WTC11 (cell line): Measurements from ENCODE around the gene GRN. TPM values are rescaled to one million over a fixed set of nuclear protein-coding genes. Genes with fewer than 3 reads are reported as not detected.

Experiments used
- ATAC-seq: fragments of 200-7000 bp; cut with Tn5 transposase; 2 replicates; pipeline ENCODE4 v1.10.0; 2021; ENCODE audit warnings: mild to moderate bottlenecking, moderate library complexity
- CTCF ChIA-PET: fragments of 300-600 bp; sonication (Branson Sonifier 250); formaldehyde crosslinking; loops from one replicate; lab custom pipeline; 2021; ENCODE audit warnings: antibody characterized with exemption; lab: Charles Lee
- POLR2A ChIA-PET: fragments of 350-600 bp; sonication (Branson Sonifier 250); formaldehyde crosslinking; loops from one replicate; lab custom pipeline; 2021; ENCODE audit warnings: antibody characterized with exemption; lab: Charles Lee
- DNase-seq: peaks from one replicate; pipeline ENCODE4 v3.0.0; 2021; ENCODE audit warnings: low spot score
- H3K27ac Mint-ChIP-seq: 2 replicates; pipeline ENCODE4 v1.8.0; 2021; ENCODE audit warnings: mixed read lengths
- H3K27me3 Mint-ChIP-seq: 2 replicates; pipeline ENCODE4 v1.8.0; 2021; ENCODE audit warnings: low read depth, mild to moderate bottlenecking, moderate library complexity, mixed read lengths
- H3K36me3 Mint-ChIP-seq: 2 replicates; pipeline ENCODE4 v1.8.0; 2021; ENCODE audit warnings: mixed read lengths
- H3K4me1 Mint-ChIP-seq: 2 replicates; pipeline ENCODE4 v1.8.0; 2022; ENCODE audit warnings: mixed read lengths
- H3K4me3 Mint-ChIP-seq: 2 replicates; pipeline ENCODE4 v1.8.0; 2021; ENCODE audit warnings: mild to moderate bottlenecking, moderate library complexity, mixed read lengths
- H3K9me3 Mint-ChIP-seq: 2 replicates; pipeline ENCODE4 v1.8.0; 2021; ENCODE audit warnings: mixed read lengths
- ATF6 ChIP-seq: sonication (generic); formaldehyde crosslinking; IDR thresholded peaks from 2 replicates; pipeline ENCODE4 v1.8.1; 2023; ENCODE audit warnings: mild to moderate bottlenecking, missing genetic modification reagents
- E2F5 ChIP-seq: sonication (generic); formaldehyde crosslinking; IDR thresholded peaks from 2 replicates; pipeline ENCODE4 v1.8.1; 2022; ENCODE audit warnings: mild to moderate bottlenecking, moderate library complexity, missing genetic modification reagents
- FOXJ3 ChIP-seq: sonication (generic); formaldehyde crosslinking; IDR thresholded peaks from 2 replicates; pipeline ENCODE4 v1.9.0; 2021; ENCODE audit warnings: missing genetic modification reagents, mild to moderate bottlenecking, borderline replicate concordance
- FOXK1 ChIP-seq: sonication (generic); formaldehyde crosslinking; IDR thresholded peaks from 2 replicates; pipeline ENCODE4 v1.8.0; 2022; ENCODE audit warnings: mild to moderate bottlenecking, moderate library complexity, missing genetic modification reagents
- FOXP1 ChIP-seq: sonication (generic); formaldehyde crosslinking; IDR thresholded peaks from 2 replicates; pipeline ENCODE4 v1.8.0; 2022; ENCODE audit warnings: missing genetic modification reagents, mild to moderate bottlenecking, moderate library complexity, borderline replicate concordance
- GABPB1 ChIP-seq: sonication (generic); formaldehyde crosslinking; IDR thresholded peaks from 2 replicates; pipeline ENCODE4 v1.8.1; 2023; ENCODE audit warnings: mild to moderate bottlenecking, missing genetic modification reagents
- HMGA2 ChIP-seq: fragments of 250-450 bp; sonication (Bioruptor Pico); IDR thresholded peaks from 2 replicates; pipeline ENCODE4 v1.4.0; 2021; ENCODE audit warnings: mild to moderate bottlenecking, moderate library complexity
- KAT7 ChIP-seq: sonication (generic); formaldehyde crosslinking; IDR thresholded peaks from 2 replicates; pipeline ENCODE4 v1.8.1; 2023; ENCODE audit warnings: missing genetic modification reagents, mild to moderate bottlenecking, borderline replicate concordance
- MAX ChIP-seq: sonication (generic); formaldehyde crosslinking; IDR thresholded peaks from 2 replicates; pipeline ENCODE4 v1.8.0; 2022; ENCODE audit warnings: mild to moderate bottlenecking, missing genetic modification reagents
- MLX ChIP-seq: sonication (generic); formaldehyde crosslinking; IDR thresholded peaks from 2 replicates; pipeline ENCODE4 v1.8.1; 2023; ENCODE audit warnings: mild to moderate bottlenecking, missing genetic modification reagents, moderate library complexity
- NFE2L1 ChIP-seq: sonication (generic); formaldehyde crosslinking; IDR thresholded peaks from 2 replicates; pipeline ENCODE4 v1.8.1; 2023; ENCODE audit warnings: missing genetic modification reagents
- NFYB ChIP-seq: sonication (generic); formaldehyde crosslinking; conservative IDR thresholded peaks from 2 replicates; pipeline ENCODE4 v1.8.0; 2022; ENCODE audit warnings: low read depth, missing genetic modification reagents
- SMAD4 ChIP-seq: sonication (generic); formaldehyde crosslinking; IDR thresholded peaks from 2 replicates; pipeline ENCODE4 v1.8.0; 2022; ENCODE audit warnings: mild to moderate bottlenecking, missing genetic modification reagents
- SOX15 ChIP-seq: fragments of 250-450 bp; sonication (Bioruptor Pico); IDR thresholded peaks from 2 replicates; pipeline ENCODE4 v1.9.0; 2021; ENCODE audit warnings: mild to moderate bottlenecking
- SP1 ChIP-seq: sonication (generic); formaldehyde crosslinking; conservative IDR thresholded peaks from 2 replicates; pipeline ENCODE4 v1.8.1; 2022; ENCODE audit warnings: missing genetic modification reagents
- TCF7 ChIP-seq: sonication (generic); formaldehyde crosslinking; IDR thresholded peaks from 2 replicates; pipeline ENCODE4 v1.8.0; 2022; ENCODE audit warnings: mild to moderate bottlenecking, low read depth, missing genetic modification reagents, moderate library complexity
- ZBTB43 ChIP-seq: sonication (generic); formaldehyde crosslinking; IDR thresholded peaks from 2 replicates; pipeline ENCODE4 v1.8.1; 2023; ENCODE audit warnings: mild to moderate bottlenecking, missing genetic modification reagents
- ZNF138 ChIP-seq: sonication (generic); formaldehyde crosslinking; conservative IDR thresholded peaks from 2 replicates; pipeline ENCODE4 v1.8.1; 2022; ENCODE audit warnings: mild to moderate bottlenecking, moderate library complexity, missing genetic modification reagents
- ZNF317 ChIP-seq: sonication (generic); formaldehyde crosslinking; IDR thresholded peaks from 2 replicates; pipeline ENCODE4 v1.8.1; 2023; ENCODE audit warnings: low read depth, mild to moderate bottlenecking, moderate library complexity, missing genetic modification reagents, borderline replicate concordance
- ZNF423 ChIP-seq: fragments of 250-450 bp; sonication (Bioruptor Pico); IDR thresholded peaks from 2 replicates; pipeline ENCODE4 v2.1.2; 2022; ENCODE audit warnings: mild to moderate bottlenecking, moderate library complexity
- ZNF671 ChIP-seq: fragments of 250-450 bp; sonication (Bioruptor Pico); IDR thresholded peaks from 2 replicates; pipeline ENCODE4 v1.8.0; 2021; ENCODE audit warnings: mild to moderate bottlenecking
- total RNA-seq: library from RNA; stranded (reverse); gene quantifications from 3 replicates; pipeline ENCODE4 v1.2.3, GENCODE V29; 2021
- TF ChIP-seq, protein P1 (sequence below): sonication (generic); formaldehyde crosslinking; conservative IDR thresholded peaks from 2 replicates; pipeline ENCODE4 v1.8.1; 2023; ENCODE audit warnings: mild to moderate bottlenecking, low read depth, missing genetic modification reagents, moderate library complexity
- TF ChIP-seq, protein P2 (sequence below): sonication (generic); formaldehyde crosslinking; IDR thresholded peaks from 2 replicates; pipeline ENCODE4 v1.8.1; 2023; ENCODE audit warnings: mild to moderate bottlenecking, missing genetic modification reagents, borderline replicate concordance
- TF ChIP-seq, protein P3 (sequence below): sonication (generic); formaldehyde crosslinking; IDR thresholded peaks from 2 replicates; pipeline ENCODE4 v1.8.1; 2023; ENCODE audit warnings: mild to moderate bottlenecking, missing genetic modification reagents, moderate library complexity

The GRN gene
- total RNA-seq, 1 experiment from 2014 or later: 177 TPM

DNA sequence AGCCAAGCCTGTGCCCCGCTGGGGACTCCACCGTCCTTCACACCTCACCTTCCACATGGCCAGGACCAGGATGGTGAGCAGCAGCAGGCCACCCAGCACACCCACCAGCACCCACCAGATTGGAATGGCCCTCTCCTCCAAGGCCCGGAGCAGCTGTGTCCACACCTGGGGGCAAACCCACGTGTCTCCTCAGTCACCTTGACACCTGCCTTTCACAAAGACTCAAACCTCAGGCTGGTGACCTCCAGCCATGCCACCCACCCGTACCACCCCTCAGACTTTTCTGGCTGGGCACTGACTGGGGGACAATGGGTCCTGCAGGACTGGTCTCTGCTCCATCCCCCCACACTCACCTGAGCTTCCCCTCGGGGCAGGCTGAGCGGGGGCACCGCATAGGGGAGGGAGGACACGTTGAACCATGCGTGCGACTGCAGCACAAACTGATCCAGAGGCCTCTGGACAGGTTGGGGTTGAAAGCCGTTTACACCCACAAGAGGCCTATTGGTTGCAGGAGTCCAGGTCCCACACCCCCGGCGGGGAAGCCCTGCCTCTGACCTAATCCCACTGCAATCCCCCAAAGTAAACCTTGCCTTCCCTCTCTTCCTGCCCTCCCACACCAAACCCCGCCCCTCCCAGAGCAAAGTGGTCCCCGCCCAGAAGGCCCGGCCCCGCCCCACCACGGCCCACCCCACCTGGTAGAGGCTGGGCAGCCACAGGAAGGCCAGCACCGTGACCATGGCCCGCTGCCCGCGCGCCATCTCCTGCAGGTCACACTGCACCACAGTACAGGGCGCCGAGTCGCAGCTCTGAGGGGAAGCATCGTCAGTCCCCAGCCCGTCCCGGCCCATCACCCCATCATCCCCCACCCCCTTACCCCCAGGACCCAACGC lies 29.4 kb downstream of the GRN start:
- H3K27me3 Mint-ChIP-seq: peaks cover 5% of the 10 kb centered on the region
- H3K4me1 Mint-ChIP-seq: peaks cover 28% of the 10 kb centered on the region
- ChIA-PET CTCF (interaction anchor here (0.8 to 4.4 kb wide), 12 partner anchors 11 to 168 kb away, joined by 3 to 128 read pairs (median 8); partner anchors contain the start of genes FAM171A2, GPATCH8 and ITGA2B), POLR2A (no interaction called here)
- no peaks in the 10 kb centered on the region for H3K36me3 Mint-ChIP-seq
- DNase-seq: peak; percentile 77
- H3K27ac Mint-ChIP-seq: no peak overlapping the region
- peak overlapping the region; percentile 51 for H3K4me3 Mint-ChIP-seq
- H3K9me3 Mint-ChIP-seq: no peaks in the 10 kb centered on the region
- ATAC-seq: peak; percentile 83
- no peak for TF ChIP-seq SMAD4 (CRISPR knock-in tag)
- no peak for TF ChIP-seq KAT7 (CRISPR knock-in tag)
- no peak for TF ChIP-seq FOXK1 (CRISPR knock-in tag)
- TF ChIP-seq TCF7 (CRISPR knock-in tag): no peak
- TF ChIP-seq E2F5 (CRISPR knock-in tag): no peak
- no peak for TF ChIP-seq FOXP1 (CRISPR knock-in tag)
- no peak for TF ChIP-seq HMGA2 (CRISPR knock-in tag)
- TF ChIP-seq SOX15: no peak
- TF ChIP-seq, protein P1, sequence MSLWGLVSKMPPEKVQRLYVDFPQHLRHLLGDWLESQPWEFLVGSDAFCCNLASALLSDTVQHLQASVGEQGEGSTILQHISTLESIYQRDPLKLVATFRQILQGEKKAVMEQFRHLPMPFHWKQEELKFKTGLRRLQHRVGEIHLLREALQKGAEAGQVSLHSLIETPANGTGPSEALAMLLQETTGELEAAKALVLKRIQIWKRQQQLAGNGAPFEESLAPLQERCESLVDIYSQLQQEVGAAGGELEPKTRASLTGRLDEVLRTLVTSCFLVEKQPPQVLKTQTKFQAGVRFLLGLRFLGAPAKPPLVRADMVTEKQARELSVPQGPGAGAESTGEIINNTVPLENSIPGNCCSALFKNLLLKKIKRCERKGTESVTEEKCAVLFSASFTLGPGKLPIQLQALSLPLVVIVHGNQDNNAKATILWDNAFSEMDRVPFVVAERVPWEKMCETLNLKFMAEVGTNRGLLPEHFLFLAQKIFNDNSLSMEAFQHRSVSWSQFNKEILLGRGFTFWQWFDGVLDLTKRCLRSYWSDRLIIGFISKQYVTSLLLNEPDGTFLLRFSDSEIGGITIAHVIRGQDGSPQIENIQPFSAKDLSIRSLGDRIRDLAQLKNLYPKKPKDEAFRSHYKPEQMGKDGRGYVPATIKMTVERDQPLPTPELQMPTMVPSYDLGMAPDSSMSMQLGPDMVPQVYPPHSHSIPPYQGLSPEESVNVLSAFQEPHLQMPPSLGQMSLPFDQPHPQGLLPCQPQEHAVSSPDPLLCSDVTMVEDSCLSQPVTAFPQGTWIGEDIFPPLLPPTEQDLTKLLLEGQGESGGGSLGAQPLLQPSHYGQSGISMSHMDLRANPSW (CRISPR knock-in tag): 0 out of 2 replicates have a peak, but pooled peaks have one; percentile 47
- no peak for TF ChIP-seq ZNF671 (CRISPR knock-in tag)
- peak; percentile 45; the same call in 1 of the 2 replicates for TF ChIP-seq SP1
- no peak for TF ChIP-seq ZNF317
- no peak for TF ChIP-seq ZBTB43 (CRISPR knock-in tag)
- no peak for TF ChIP-seq MLX (CRISPR knock-in tag)
- TF ChIP-seq NFE2L1 (CRISPR knock-in tag): no peak
- no peak for TF ChIP-seq ATF6 (CRISPR knock-in tag)
- TF ChIP-seq, protein P2, sequence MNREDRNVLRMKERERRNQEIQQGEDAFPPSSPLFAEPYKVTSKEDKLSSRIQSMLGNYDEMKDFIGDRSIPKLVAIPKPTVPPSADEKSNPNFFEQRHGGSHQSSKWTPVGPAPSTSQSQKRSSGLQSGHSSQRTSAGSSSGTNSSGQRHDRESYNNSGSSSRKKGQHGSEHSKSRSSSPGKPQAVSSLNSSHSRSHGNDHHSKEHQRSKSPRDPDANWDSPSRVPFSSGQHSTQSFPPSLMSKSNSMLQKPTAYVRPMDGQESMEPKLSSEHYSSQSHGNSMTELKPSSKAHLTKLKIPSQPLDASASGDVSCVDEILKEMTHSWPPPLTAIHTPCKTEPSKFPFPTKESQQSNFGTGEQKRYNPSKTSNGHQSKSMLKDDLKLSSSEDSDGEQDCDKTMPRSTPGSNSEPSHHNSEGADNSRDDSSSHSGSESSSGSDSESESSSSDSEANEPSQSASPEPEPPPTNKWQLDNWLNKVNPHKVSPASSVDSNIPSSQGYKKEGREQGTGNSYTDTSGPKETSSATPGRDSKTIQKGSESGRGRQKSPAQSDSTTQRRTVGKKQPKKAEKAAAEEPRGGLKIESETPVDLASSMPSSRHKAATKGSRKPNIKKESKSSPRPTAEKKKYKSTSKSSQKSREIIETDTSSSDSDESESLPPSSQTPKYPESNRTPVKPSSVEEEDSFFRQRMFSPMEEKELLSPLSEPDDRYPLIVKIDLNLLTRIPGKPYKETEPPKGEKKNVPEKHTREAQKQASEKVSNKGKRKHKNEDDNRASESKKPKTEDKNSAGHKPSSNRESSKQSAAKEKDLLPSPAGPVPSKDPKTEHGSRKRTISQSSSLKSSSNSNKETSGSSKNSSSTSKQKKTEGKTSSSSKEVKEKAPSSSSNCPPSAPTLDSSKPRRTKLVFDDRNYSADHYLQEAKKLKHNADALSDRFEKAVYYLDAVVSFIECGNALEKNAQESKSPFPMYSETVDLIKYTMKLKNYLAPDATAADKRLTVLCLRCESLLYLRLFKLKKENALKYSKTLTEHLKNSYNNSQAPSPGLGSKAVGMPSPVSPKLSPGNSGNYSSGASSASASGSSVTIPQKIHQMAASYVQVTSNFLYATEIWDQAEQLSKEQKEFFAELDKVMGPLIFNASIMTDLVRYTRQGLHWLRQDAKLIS (CRISPR knock-in tag): no peak
- TF ChIP-seq MAX (CRISPR knock-in tag): peak; percentile 50; the same call in 1 of the 2 replicates
- TF ChIP-seq ZNF423 (CRISPR knock-in tag): no peak
- TF ChIP-seq, protein P3, sequence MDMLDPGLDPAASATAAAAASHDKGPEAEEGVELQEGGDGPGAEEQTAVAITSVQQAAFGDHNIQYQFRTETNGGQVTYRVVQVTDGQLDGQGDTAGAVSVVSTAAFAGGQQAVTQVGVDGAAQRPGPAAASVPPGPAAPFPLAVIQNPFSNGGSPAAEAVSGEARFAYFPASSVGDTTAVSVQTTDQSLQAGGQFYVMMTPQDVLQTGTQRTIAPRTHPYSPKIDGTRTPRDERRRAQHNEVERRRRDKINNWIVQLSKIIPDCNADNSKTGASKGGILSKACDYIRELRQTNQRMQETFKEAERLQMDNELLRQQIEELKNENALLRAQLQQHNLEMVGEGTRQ: no peak
- TF ChIP-seq FOXJ3: no peak
- TF ChIP-seq GABPB1 (CRISPR knock-in tag): peak; percentile 78
- 0 out of 2 replicates have a peak, but pooled peaks have one; percentile 25 for TF ChIP-seq NFYB (CRISPR knock-in tag)
- no peak for TF ChIP-seq ZNF138
